NCI-H1417 treated with DMSO at 0.1 percent for 48 hours (cell line): ENCODE data around the gene OCA2.
"Not testable (repeated sequence)": the region's sequence is repeated elsewhere in the genome, so short reads cannot be mapped to it uniquely, and the experiment has no call there.

ENCODE experiments used
- DNase-seq: peaks from one replicate; lab custom pipeline; 2025; lab: John Stamatoyannopoulos, UW

Gene OCA2

GRCh38 chr15:28023422-28023821 is 75.7 kb downstream of the OCA2 start:
- no peak for DNase-seq

GRCh38 chr15:28022961-28023360 is 76.2 kb downstream of the OCA2 start:
- DNase-seq, result no peak

GRCh38 chr15:28022181-28022580 is 76.9 kb downstream of the OCA2 start:
- no peak for DNase-seq

GRCh38 chr15:28021281-28022039 is 77.7 kb downstream of the OCA2 start:
- DNase-seq, result peak; percentile 94

- no peak for DNase-seq
These were observed 78.5 kb downstream of the OCA2 start for GRCh38 chr15:28020644-28021043.

- no peak for DNase-seq
These were observed 79.4 kb downstream of the OCA2 start for GRCh38 chr15:28019594-28020309.

GRCh38 chr15:28018291-28019044 is 80.6 kb downstream of the OCA2 start:
- no peak for DNase-seq

- no peak for DNase-seq
These were observed 81.6 kb downstream of the OCA2 start for GRCh38 chr15:28017423-28017924.

GRCh38 chr15:28015855-28016254 is 83.3 kb downstream of the OCA2 start:
- DNase-seq, result no peak

- no peak for DNase-seq
These were observed 84.4 kb downstream of the OCA2 start for GRCh38 chr15:28014623-28015200.

- DNase-seq, result no peak
These were observed 85.1 kb downstream of the OCA2 start for GRCh38 chr15:28013976-28014375.

GRCh38 chr15:28013480-28013879 is 85.6 kb downstream of the OCA2 start:
- no peak for DNase-seq

GRCh38 chr15:28012231-28012630 is 86.9 kb downstream of the OCA2 start:
- no peak for DNase-seq

GRCh38 chr15:28008175-28008574 is 90.9 kb downstream of the OCA2 start:
- DNase-seq, result not testable (repeated sequence)

- no peak for DNase-seq
These were observed 92.8 kb downstream of the OCA2 start for GRCh38 chr15:28006116-28006905.

- DNase-seq, result no peak
These were observed 94.0 kb downstream of the OCA2 start for GRCh38 chr15:28005004-28005527.

GRCh38 chr15:28004143-28005003 is 94.7 kb downstream of the OCA2 start:
- DNase-seq, result no peak

- DNase-seq, result no peak
These were observed 95.6 kb downstream of the OCA2 start for GRCh38 chr15:28003302-28004037.

- DNase-seq, result no peak
These were observed 96.2 kb downstream of the OCA2 start for GRCh38 chr15:28002867-28003266.
